ENCODE results near the gene FIGN.

Gene FIGN

DNA sequence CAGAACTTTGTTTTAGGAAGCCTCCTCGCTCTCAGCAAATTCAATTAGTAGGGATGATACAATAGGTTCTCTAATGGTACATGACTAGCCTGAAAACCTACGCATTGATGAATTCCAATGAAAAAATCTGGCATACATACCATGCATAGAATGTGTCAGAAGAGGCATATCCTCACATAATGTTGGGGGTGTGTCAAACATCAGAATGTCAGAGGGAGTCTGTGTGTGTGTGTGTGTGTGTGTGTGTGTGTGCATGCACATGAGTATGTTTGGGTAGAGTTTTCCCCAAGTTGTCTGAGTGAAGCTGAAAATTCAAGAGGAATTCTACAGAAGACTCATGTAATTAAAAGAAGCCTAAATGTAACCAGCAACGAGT lies 78.5 kb downstream of the FIGN start:
- TF ChIP-seq, protein P1, sequence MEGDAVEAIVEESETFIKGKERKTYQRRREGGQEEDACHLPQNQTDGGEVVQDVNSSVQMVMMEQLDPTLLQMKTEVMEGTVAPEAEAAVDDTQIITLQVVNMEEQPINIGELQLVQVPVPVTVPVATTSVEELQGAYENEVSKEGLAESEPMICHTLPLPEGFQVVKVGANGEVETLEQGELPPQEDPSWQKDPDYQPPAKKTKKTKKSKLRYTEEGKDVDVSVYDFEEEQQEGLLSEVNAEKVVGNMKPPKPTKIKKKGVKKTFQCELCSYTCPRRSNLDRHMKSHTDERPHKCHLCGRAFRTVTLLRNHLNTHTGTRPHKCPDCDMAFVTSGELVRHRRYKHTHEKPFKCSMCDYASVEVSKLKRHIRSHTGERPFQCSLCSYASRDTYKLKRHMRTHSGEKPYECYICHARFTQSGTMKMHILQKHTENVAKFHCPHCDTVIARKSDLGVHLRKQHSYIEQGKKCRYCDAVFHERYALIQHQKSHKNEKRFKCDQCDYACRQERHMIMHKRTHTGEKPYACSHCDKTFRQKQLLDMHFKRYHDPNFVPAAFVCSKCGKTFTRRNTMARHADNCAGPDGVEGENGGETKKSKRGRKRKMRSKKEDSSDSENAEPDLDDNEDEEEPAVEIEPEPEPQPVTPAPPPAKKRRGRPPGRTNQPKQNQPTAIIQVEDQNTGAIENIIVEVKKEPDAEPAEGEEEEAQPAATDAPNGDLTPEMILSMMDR (IDR thresholded peaks at IDR 0.05; ENCODE audit: borderline replicate concordance, extremely low read depth, low read length, poor library complexity, severe bottlenecking): no peak
- TF ChIP-seq EZH2 (IDR thresholded peaks at IDR 0.05; ENCODE audit: borderline replicate concordance, low read depth, low read length, severe bottlenecking): no peak
- no peaks in the 10 kb centered on the region for H3K9me3 ChIP-seq (ENCODE audit: insufficient read depth, low read length, severe bottlenecking)
- no peak for DNase-seq
- H4K20me1 ChIP-seq (ENCODE audit: insufficient read depth, low read length): no peaks in the 10 kb centered on the region
- H3K36me3 ChIP-seq (ENCODE audit: insufficient read depth, low read length): no peaks in the 10 kb centered on the region
- H3K27me3 ChIP-seq (ENCODE audit: insufficient read depth, low read length, poor library complexity): no peaks in the 10 kb centered on the region
- H3K4me1 ChIP-seq (ENCODE audit: insufficient read depth, low read length): no peaks in the 10 kb centered on the region
- no peak overlapping the region for H3K4me3 ChIP-seq (ENCODE audit: low read depth in 1 of 2, low read length in 2 of 2)
- no peaks in the 10 kb centered on the region for H3K79me2 ChIP-seq (ENCODE audit: insufficient read depth, low read length)
- no peak overlapping the region for H3K4me2 ChIP-seq (ENCODE audit: insufficient read depth, low read length)
- no peak overlapping the region for H2AFZ ChIP-seq (ENCODE audit: low read depth, low read length)
- H3K27ac ChIP-seq (ENCODE audit: low read length): no peak overlapping the region
- ATAC-seq (ENCODE audit: insufficient read depth, low read depth): no peak
- H3K9ac ChIP-seq (ENCODE audit: low read depth, low read length): no peak overlapping the region

DNA sequence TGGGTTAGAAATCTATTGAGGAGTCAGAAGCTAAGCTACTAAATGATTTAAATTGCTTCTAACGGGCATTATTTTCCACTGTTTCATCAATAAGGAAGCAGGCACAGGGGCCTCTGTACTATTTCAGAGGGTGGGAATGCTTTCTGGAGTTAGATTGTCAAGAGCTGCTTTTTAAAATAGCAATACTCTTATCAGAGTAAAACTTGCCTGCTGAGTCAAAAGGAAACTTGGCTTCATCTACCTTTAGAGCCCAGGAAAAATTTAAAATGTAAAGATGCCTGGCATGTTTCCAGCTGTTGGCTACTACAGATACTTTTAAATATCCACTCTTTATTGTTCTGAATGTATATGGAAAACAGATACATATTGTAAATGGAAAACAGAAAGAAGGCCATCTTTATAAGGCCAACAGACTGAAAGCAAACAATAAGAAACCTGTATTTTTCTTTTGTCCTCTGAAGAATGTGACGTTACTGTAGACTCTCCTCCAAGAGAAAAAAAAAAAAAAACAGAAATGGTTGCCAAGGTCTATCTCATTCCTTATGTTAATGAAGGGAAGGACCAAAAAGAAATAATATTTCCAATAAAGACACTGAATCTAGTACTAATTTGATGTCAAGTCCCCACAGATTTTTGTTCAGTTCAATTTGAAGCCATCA lies 79.1 kb downstream of the FIGN start:
- Histone ChIP-seq H3K9ac (ENCODE audit: low read depth, low read length) (no peak overlapping the region), H3K79me2 (ENCODE audit: insufficient read depth, low read length) (no peaks in the 10 kb centered on the region), H3K4me2 (ENCODE audit: insufficient read depth, low read length) (no peak overlapping the region), H2AFZ (ENCODE audit: low read depth, low read length) (no peak overlapping the region), H3K27me3 (ENCODE audit: insufficient read depth, low read length, poor library complexity) (no peaks in the 10 kb centered on the region), H3K4me3 (ENCODE audit: low read depth in 1 of 2, low read length in 2 of 2) (no peak overlapping the region), H3K4me1 (ENCODE audit: insufficient read depth, low read length) (no peaks in the 10 kb centered on the region), H4K20me1 (ENCODE audit: insufficient read depth, low read length) (no peaks in the 10 kb centered on the region), H3K36me3 (ENCODE audit: insufficient read depth, low read length) (no peaks in the 10 kb centered on the region), H3K27ac (ENCODE audit: low read length) (no peak overlapping the region), H3K9me3 (ENCODE audit: insufficient read depth, low read length, severe bottlenecking) (no peaks in the 10 kb centered on the region)
- no peak for DNase-seq
- no peak for TF ChIP-seq EZH2 (IDR thresholded peaks at IDR 0.05; ENCODE audit: borderline replicate concordance, low read depth, low read length, severe bottlenecking)
- TF ChIP-seq, protein P1 (IDR thresholded peaks at IDR 0.05; ENCODE audit: borderline replicate concordance, extremely low read depth, low read length, poor library complexity, severe bottlenecking): no peak
- ATAC-seq (ENCODE audit: insufficient read depth, low read depth): no peak

DNA sequence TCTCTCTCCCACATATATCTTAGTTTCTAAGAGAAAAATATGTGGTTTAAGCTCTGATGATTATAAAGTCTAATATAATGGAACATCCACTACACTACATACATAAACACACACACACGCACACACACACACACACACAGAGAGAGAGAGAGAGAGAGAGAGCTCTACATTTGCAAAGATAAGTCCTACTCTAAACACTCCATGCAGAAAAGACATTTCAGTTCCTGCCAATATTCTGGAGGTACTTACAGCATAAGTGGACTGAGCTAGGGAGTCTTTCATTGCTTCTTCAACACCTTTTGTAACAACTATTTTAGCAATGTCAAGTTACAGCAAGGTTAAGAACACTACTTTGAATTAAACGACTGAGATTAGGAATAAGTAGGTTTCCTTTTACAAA lies 80.1 kb downstream of the FIGN start:
- no peak for ATAC-seq (ENCODE audit: insufficient read depth, low read depth)

More for the DNA sequence above, 80.1 kb downstream of the FIGN start:
- Histone ChIP-seq H4K20me1 (ENCODE audit: insufficient read depth, low read length) (no peaks in the 10 kb centered on the region), H3K27ac (ENCODE audit: low read length) (no peak overlapping the region), H3K36me3 (ENCODE audit: insufficient read depth, low read length) (no peaks in the 10 kb centered on the region), H3K9ac (ENCODE audit: low read depth, low read length) (no peak overlapping the region), H3K79me2 (ENCODE audit: insufficient read depth, low read length) (no peaks in the 10 kb centered on the region), H2AFZ (ENCODE audit: low read depth, low read length) (no peak overlapping the region), H3K9me3 (ENCODE audit: insufficient read depth, low read length, severe bottlenecking) (no peaks in the 10 kb centered on the region), H3K4me1 (ENCODE audit: insufficient read depth, low read length) (no peaks in the 10 kb centered on the region), H3K4me2 (ENCODE audit: insufficient read depth, low read length) (no peak overlapping the region), H3K27me3 (ENCODE audit: insufficient read depth, low read length, poor library complexity) (no peaks in the 10 kb centered on the region), H3K4me3 (ENCODE audit: low read depth in 1 of 2, low read length in 2 of 2) (no peak overlapping the region)
- TF ChIP-seq EZH2 (IDR thresholded peaks at IDR 0.05; ENCODE audit: borderline replicate concordance, low read depth, low read length, severe bottlenecking): no peak
- TF ChIP-seq, protein P1 (IDR thresholded peaks at IDR 0.05; ENCODE audit: borderline replicate concordance, extremely low read depth, low read length, poor library complexity, severe bottlenecking): no peak
- no peak for DNase-seq

All from DND-41 (cell line).